ENCODE results near the gene XAGE5.
"Not testable (repeated sequence)": the region's sequence is repeated elsewhere in the genome, so short reads cannot be mapped to it uniquely, and the experiment has no call there.

The XAGE5 gene

GRCh38 chrX:52839137-52839536 lies 28.1 kb downstream of the XAGE5 start:
- TF ChIP-seq CTCF (conservative IDR thresholded peaks at IDR 0.05; ENCODE audit: control insufficient read depth, insufficient read depth, low read depth, low read length), result no peak
- DNase-seq (ENCODE audit: low read depth), result no peak
- no peak overlapping the region for H3K4me3 ChIP-seq (ENCODE audit: control insufficient read depth, low read depth, low read length)

- not testable (repeated sequence) for H3K4me3 ChIP-seq (ENCODE audit: control insufficient read depth, low read depth, low read length); DNase-seq (ENCODE audit: low read depth)
These were observed 32.5 kb downstream of the XAGE5 start for GRCh38 chrX:52843619-52844018.

GRCh38 chrX:52852110-52852860 lies 41.2 kb downstream of the XAGE5 start:
- TF ChIP-seq CTCF (conservative IDR thresholded peaks at IDR 0.05; ENCODE audit: control insufficient read depth, insufficient read depth, low read depth, low read length), result no peak
- H3K4me3 ChIP-seq (ENCODE audit: control insufficient read depth, low read depth, low read length), result no peak overlapping the region
- DNase-seq (ENCODE audit: low read depth), result peak; percentile 30

- not testable (repeated sequence) for DNase-seq (ENCODE audit: low read depth); H3K4me3 ChIP-seq (ENCODE audit: control insufficient read depth, low read depth, low read length)
These were observed 46.0 kb downstream of the XAGE5 start for GRCh38 chrX:52856991-52857525.

- H3K4me3 ChIP-seq (ENCODE audit: control insufficient read depth, low read depth, low read length), result no peak overlapping the region
- DNase-seq (ENCODE audit: low read depth), result no peak
- TF ChIP-seq CTCF (conservative IDR thresholded peaks at IDR 0.05; ENCODE audit: control insufficient read depth, insufficient read depth, low read depth, low read length), result no peak
These were observed 54.4 kb downstream of the XAGE5 start for GRCh38 chrX:52865343-52865998.
